Measurements from ENCODE around the gene SMIM44.

DNA sequence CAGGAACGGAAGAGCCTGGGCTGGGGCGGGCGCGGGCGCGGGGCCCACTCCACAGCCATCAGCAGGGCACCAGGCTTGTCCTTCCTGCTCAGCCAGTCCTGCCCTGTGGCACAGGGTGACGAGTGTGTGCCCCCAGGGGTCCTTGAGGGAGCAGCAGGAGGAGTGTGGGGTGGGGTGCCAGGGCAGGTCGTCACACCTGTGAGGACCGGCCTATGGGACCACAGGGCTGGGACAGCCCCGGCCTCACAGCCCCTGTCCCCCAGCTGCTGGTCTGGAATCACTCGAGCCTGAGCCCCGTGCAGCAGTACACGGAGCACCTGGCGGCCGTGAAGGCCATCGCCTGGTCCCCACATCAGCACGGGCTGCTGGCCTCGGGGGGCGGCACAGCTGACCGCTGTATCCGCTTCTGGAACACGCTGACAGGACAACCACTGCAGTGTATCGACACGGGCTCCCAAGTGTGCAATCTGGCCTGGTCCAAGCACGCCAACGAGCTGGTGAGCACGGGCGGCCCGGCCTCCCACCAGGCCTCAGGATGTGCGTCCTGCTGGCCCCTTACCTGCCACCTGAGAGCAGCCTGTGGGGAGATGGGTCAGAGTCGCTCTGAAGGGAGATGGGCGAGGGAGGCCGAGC lies 49.0 kb upstream of the SMIM44 start:
- TF ChIP-seq POLR2A (IDR thresholded peaks at IDR 0.05) = no peak
- TF ChIP-seq, protein P1, sequence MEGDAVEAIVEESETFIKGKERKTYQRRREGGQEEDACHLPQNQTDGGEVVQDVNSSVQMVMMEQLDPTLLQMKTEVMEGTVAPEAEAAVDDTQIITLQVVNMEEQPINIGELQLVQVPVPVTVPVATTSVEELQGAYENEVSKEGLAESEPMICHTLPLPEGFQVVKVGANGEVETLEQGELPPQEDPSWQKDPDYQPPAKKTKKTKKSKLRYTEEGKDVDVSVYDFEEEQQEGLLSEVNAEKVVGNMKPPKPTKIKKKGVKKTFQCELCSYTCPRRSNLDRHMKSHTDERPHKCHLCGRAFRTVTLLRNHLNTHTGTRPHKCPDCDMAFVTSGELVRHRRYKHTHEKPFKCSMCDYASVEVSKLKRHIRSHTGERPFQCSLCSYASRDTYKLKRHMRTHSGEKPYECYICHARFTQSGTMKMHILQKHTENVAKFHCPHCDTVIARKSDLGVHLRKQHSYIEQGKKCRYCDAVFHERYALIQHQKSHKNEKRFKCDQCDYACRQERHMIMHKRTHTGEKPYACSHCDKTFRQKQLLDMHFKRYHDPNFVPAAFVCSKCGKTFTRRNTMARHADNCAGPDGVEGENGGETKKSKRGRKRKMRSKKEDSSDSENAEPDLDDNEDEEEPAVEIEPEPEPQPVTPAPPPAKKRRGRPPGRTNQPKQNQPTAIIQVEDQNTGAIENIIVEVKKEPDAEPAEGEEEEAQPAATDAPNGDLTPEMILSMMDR (IDR thresholded peaks at IDR 0.05 in 8 of 11, conservative IDR thresholded peaks at IDR 0.05 in 3 of 11) = no peak
- peak in 1 of 3 donors; percentile 45 for TF ChIP-seq POLR2AphosphoS5 (IDR thresholded peaks at IDR 0.05)
